ENCODE data around the gene MAGED4. TPM values are rescaled to one million over a fixed set of nuclear protein-coding genes. Genes with fewer than 3 reads are reported as not detected.
"Not testable (repeated sequence)": the region's sequence is repeated elsewhere in the genome, so short reads cannot be mapped to it uniquely, and the experiment has no call there.

The MAGED4 gene, protein sequence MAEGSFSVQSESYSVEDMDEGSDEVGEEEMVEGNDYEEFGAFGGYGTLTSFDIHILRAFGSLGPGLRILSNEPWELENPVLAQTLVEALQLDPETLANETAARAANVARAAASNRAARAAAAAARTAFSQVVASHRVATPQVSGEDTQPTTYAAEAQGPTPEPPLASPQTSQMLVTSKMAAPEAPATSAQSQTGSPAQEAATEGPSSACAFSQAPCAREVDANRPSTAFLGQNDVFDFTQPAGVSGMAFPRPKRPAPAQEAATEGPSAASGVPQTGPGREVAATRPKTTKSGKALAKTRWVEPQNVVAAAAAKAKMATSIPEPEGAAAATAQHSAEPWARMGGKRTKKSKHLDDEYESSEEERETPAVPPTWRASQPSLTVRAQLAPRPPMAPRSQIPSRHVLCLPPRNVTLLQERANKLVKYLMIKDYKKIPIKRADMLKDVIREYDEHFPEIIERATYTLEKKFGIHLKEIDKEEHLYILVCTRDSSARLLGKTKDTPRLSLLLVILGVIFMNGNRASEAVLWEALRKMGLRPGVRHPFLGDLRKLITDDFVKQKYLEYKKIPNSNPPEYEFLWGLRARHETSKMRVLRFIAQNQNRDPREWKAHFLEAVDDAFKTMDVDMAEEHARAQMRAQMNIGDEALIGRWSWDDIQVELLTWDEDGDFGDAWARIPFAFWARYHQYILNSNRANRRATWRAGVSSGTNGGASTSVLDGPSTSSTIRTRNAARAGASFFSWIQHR
- 0.06 TPM for total RNA-seq (2013)
- polyA plus RNA-seq (not detected), polyA minus RNA-seq (not detected in 2 replicates), total RNA-seq (0 to 0.05 (median 0) reads per million in 11 experiments)

DNA sequence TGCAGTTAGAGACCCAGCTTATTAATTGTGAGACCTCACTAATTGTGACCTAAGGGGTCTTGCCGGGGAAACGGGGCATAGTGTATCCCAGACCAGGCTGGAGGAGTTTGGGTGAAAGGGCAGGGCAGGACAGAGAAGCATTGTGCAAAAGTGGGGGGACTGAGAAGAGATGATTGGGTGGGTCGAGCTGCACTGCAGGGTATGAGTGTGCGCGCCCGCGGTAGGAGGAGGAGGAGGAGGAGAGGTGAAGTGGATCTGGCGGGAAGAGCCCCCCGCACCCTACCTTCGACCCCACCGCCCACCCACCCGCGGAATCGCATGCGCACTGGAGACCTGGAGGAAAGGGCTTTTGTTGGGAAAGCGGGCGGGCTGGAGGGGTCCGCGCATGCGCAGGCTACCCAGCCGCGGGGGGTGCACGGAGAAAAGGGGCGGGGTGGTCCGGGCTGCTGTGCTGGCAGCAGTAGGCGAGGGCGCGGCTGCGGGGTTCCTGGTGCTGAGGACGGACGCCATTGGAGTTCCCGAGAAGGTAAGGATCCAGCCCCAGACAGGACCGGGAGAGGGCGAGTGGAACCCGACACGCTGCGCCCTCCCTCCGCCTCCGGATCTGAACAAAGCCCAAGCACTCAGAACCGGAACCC is at the start of gene MAGED4:
MAGED4 (plus strand) TSS at position 449 of the 638 bp plus-strand sequence. CDS start 1,035 bp downstream, outside the sequence.
- H3K9me3 ChIP-seq (replicated peaks in 1 of 2; ENCODE audit: control insufficient read depth in 1 of 2, insufficient read depth in 1 of 2, low read length in 2 of 2); H2AFZ ChIP-seq (ENCODE audit: insufficient read depth, low read depth, low read length, poor library complexity, severe bottlenecking); H3K27ac Mint-ChIP-seq; H4K20me1 ChIP-seq (ENCODE audit: insufficient read depth, low read length); H3K36me3 Mint-ChIP-seq; H3K4me3 Mint-ChIP-seq; H3K4me1 ChIP-seq (ENCODE audit: control insufficient read depth in 1 of 2, insufficient read depth in 2 of 2, low read length in 2 of 2); H3K4me2 ChIP-seq (replicated peaks; ENCODE audit: extremely low read depth, low read length, poor library complexity, severe bottlenecking); intact Hi-C loops (cut with micrococcal nuclease); H3K27ac ChIP-seq (ENCODE audit: low read depth in 1 of 2, low read length in 2 of 2); DNase-seq; H3K79me2 ChIP-seq (ENCODE audit: insufficient read depth, low read length); H3K4me3 ChIP-seq (replicated peaks in 1 of 3; ENCODE audit: low read depth in 2 of 3, low read length in 3 of 3); H3K27me3 ChIP-seq (ENCODE audit: control insufficient read depth in 2 of 2, insufficient read depth in 2 of 2, low read length in 2 of 2); H3K36me3 ChIP-seq (replicated peaks in 1 of 2; ENCODE audit: control insufficient read depth in 1 of 2, insufficient read depth in 2 of 2, low read length in 2 of 2); H3K4me1 Mint-ChIP-seq; H3K9ac ChIP-seq (ENCODE audit: insufficient read depth, low read length, poor library complexity, severe bottlenecking); H3K27me3 Mint-ChIP-seq (ENCODE audit: low read depth in 3 of 3); H3K9me3 Mint-ChIP-seq: not testable (repeated sequence)
- WGBS (ENCODE audit: insufficient coverage) = no CpG with 5 or more reads among the region's 40 CpGs

DNA sequence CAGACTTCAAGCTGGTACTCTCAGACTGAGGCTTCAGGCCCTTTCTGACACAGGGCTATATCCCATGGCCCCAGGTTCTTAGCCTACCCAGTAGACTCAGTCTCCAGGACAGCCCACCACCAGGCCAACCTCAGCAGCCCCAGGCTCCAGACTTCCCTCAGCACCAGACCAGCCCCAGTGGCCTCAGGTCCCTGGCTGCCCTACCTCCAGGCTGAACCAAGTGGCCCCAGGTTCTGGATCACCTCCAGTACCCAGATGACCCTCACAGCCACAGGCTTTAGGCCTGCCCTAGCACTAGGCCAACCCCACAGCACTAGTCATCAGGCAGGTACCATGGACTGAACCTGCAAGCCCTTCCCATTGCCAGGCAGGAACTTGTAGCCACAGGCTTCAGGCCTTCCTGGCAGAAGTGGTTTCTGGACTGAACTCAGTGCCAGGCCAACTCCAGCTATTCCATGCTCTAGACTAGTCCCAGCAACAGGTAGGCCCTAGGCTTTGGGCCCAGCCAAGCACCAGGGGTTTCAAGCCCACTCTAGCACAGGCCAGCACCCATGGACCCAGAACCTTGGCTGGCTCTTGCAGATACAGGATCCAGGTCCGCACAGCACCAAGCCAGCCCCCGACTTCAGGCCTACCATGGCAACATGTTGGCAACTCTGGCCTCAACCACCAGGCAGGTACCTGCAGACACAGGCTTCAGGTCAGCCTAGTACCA is 45.7 kb upstream of the MAGED4 start:
- Mint-ChIP-seq H3K36me3 (no peaks in the 10 kb centered on the region), H3K4me3 (no peak overlapping the region), H3K27ac (no peak overlapping the region), H3K9me3 (no peaks in the 10 kb centered on the region), H3K4me1 (peaks cover 6% of the 10 kb centered on the region), H3K27me3 (ENCODE audit: low read depth in 3 of 3) (peaks cover 0 to 3% (median 0%) of the 10 kb centered on the region in 3 donors)
- Histone ChIP-seq H3K4me2 (replicated peaks; ENCODE audit: extremely low read depth, low read length, poor library complexity, severe bottlenecking) (no peak overlapping the region), H3K27ac (ENCODE audit: low read depth in 1 of 2, low read length in 2 of 2) (no peak overlapping the region), H3K79me2 (ENCODE audit: insufficient read depth, low read length) (no peaks in the 10 kb centered on the region), H3K4me1 (ENCODE audit: control insufficient read depth in 1 of 2, insufficient read depth in 2 of 2, low read length in 2 of 2) (no peaks in the 10 kb centered on the region), H2AFZ (ENCODE audit: insufficient read depth, low read depth, low read length, poor library complexity, severe bottlenecking) (no peak overlapping the region), H3K9ac (ENCODE audit: insufficient read depth, low read length, poor library complexity, severe bottlenecking) (no peak overlapping the region), H3K36me3 (replicated peaks in 1 of 2; ENCODE audit: control insufficient read depth in 1 of 2, insufficient read depth in 2 of 2, low read length in 2 of 2) (no peaks in the 10 kb centered on the region), H3K27me3 (ENCODE audit: control insufficient read depth in 2 of 2, insufficient read depth in 2 of 2, low read length in 2 of 2) (no peaks in the 10 kb centered on the region), H3K9me3 (replicated peaks in 1 of 2; ENCODE audit: control insufficient read depth in 1 of 2, insufficient read depth in 1 of 2, low read length in 2 of 2) (no peaks in the 10 kb centered on the region), H4K20me1 (ENCODE audit: insufficient read depth, low read length) (no peaks in the 10 kb centered on the region), H3K4me3 (replicated peaks in 1 of 3; ENCODE audit: low read depth in 2 of 3, low read length in 3 of 3) (no peak overlapping the region)
- TF ChIP-seq, protein P1, sequence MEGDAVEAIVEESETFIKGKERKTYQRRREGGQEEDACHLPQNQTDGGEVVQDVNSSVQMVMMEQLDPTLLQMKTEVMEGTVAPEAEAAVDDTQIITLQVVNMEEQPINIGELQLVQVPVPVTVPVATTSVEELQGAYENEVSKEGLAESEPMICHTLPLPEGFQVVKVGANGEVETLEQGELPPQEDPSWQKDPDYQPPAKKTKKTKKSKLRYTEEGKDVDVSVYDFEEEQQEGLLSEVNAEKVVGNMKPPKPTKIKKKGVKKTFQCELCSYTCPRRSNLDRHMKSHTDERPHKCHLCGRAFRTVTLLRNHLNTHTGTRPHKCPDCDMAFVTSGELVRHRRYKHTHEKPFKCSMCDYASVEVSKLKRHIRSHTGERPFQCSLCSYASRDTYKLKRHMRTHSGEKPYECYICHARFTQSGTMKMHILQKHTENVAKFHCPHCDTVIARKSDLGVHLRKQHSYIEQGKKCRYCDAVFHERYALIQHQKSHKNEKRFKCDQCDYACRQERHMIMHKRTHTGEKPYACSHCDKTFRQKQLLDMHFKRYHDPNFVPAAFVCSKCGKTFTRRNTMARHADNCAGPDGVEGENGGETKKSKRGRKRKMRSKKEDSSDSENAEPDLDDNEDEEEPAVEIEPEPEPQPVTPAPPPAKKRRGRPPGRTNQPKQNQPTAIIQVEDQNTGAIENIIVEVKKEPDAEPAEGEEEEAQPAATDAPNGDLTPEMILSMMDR (IDR thresholded peaks at IDR 0.05) = no peak
- no CpG with 5 or more reads among the region's 2 CpGs for WGBS (ENCODE audit: insufficient coverage)
- DNase-seq = no peak
- intact Hi-C loops (cut with micrococcal nuclease) = no loop called here

Data from CD14-positive monocyte (primary cell).